Measurements from ENCODE around the gene DOCK7. TPM values are rescaled to one million over a fixed set of nuclear protein-coding genes. Genes with fewer than 3 reads are reported as not detected.
A peak's percentile ranks its signal among the peaks of the same experiment; 100 is the strongest.
"Not testable (repeated sequence)": the region's sequence is repeated elsewhere in the genome, so short reads cannot be mapped to it uniquely, and the experiment has no call there.

DOCK7 gene
- polyA plus RNA-seq, 3 donors from 2014 or later, result 0.55 to 1.6 (median 1.5) TPM

- Mint-ChIP-seq H3K27me3 (ENCODE audit: low read depth in 3 of 3) (peaks cover 0 to 5% (median 3%) of the 10 kb centered on the region in 3 donors), H3K27ac (no peak overlapping the region), H3K4me3 (peak overlapping the region in 4 of 5 donors; percentile 88 to 95 (median 92)), H3K36me3 (no peaks in the 10 kb centered on the region), H3K4me1 (peaks cover 14 to 21% of the 10 kb centered on the region in 2 donors), H3K9me3 (no peaks in the 10 kb centered on the region)
- DNase-seq, result no peak
These were observed 1.4 kb downstream of the DOCK7 start for GRCh38 chr1:62686822-62687221.

GRCh38 chr1:62685431-62685859 is 2.7 kb downstream of the DOCK7 start:
- Mint-ChIP-seq H3K36me3 (no peaks in the 10 kb centered on the region), H3K4me3 (peak overlapping the region in 1 of 5 donors; percentile 27)

GRCh38 chr1:62682531-62682930 is 5.7 kb downstream of the DOCK7 start:
- H3K4me1 Mint-ChIP-seq, result peaks cover 6% of the 10 kb centered on the region in 2 donors
- peaks cover 0 to 2% (median 0%) of the 10 kb centered on the region in 6 donors for H3K9me3 Mint-ChIP-seq
- no peak overlapping the region for H3K4me3 Mint-ChIP-seq
- H3K36me3 Mint-ChIP-seq, result no peaks in the 10 kb centered on the region
- peaks cover 1 to 5% (median 2%) of the 10 kb centered on the region in 3 donors for H3K27me3 Mint-ChIP-seq (ENCODE audit: low read depth in 3 of 3)
- H3K27ac Mint-ChIP-seq, result no peak overlapping the region
- no peak for DNase-seq

More at GRCh38 chr1:62685431-62685859, 2.7 kb downstream of the DOCK7 start:
- peaks cover 0 to 5% (median 3%) of the 10 kb centered on the region in 3 donors for H3K27me3 Mint-ChIP-seq (ENCODE audit: low read depth in 3 of 3)
- no peaks in the 10 kb centered on the region for H3K9me3 Mint-ChIP-seq
- no peak overlapping the region for H3K27ac Mint-ChIP-seq
- no peak for DNase-seq
- H3K4me1 Mint-ChIP-seq, result peaks cover 14 to 21% of the 10 kb centered on the region in 2 donors

GRCh38 chr1:62680992-62681391 is 7.2 kb downstream of the DOCK7 start:
- not testable (repeated sequence) for DNase-seq; H3K27ac Mint-ChIP-seq; H3K4me3 Mint-ChIP-seq; H3K9me3 Mint-ChIP-seq; H3K27me3 Mint-ChIP-seq (ENCODE audit: low read depth in 3 of 3); H3K36me3 Mint-ChIP-seq
- peaks cover 10 to 12% of the 10 kb centered on the region in 2 donors for H3K4me1 Mint-ChIP-seq

- H3K4me3 Mint-ChIP-seq; H3K36me3 Mint-ChIP-seq; H3K27me3 Mint-ChIP-seq (ENCODE audit: low read depth in 3 of 3); H3K9me3 Mint-ChIP-seq; DNase-seq; H3K27ac Mint-ChIP-seq: not testable (repeated sequence)
- H3K4me1 Mint-ChIP-seq, result peaks cover 10 to 12% of the 10 kb centered on the region in 2 donors
These were observed 10.4 kb downstream of the DOCK7 start for GRCh38 chr1:62677822-62678221.

GRCh38 chr1:62676611-62677356 is 11.4 kb downstream of the DOCK7 start:
- Mint-ChIP-seq H3K36me3 (no peaks in the 10 kb centered on the region), H3K9me3 (peaks cover 0 to 2% (median 0%) of the 10 kb centered on the region in 6 donors), H3K4me1 (peaks cover 10 to 12% of the 10 kb centered on the region in 2 donors), H3K27me3 (ENCODE audit: low read depth in 3 of 3) (peaks cover 0 to 4% (median 1%) of the 10 kb centered on the region in 3 donors), H3K4me3 (no peak overlapping the region), H3K27ac (no peak overlapping the region)
- DNase-seq, result no peak

GRCh38 chr1:62673629-62674028 is 14.6 kb downstream of the DOCK7 start:
- H3K4me3 Mint-ChIP-seq, result no peak overlapping the region
- H3K9me3 Mint-ChIP-seq, result no peaks in the 10 kb centered on the region
- H3K36me3 Mint-ChIP-seq, result no peaks in the 10 kb centered on the region
- DNase-seq, result no peak
- H3K27ac Mint-ChIP-seq, result no peak overlapping the region
- peaks cover 12 to 16% of the 10 kb centered on the region in 2 donors for H3K4me1 Mint-ChIP-seq
- H3K27me3 Mint-ChIP-seq (ENCODE audit: low read depth in 3 of 3), result peaks cover 0 to 4% (median 0%) of the 10 kb centered on the region in 3 donors

- H3K27me3 Mint-ChIP-seq (ENCODE audit: low read depth in 3 of 3), result peaks cover 0 to 3% (median 2%) of the 10 kb centered on the region in 3 donors
- no peaks in the 10 kb centered on the region for H3K9me3 Mint-ChIP-seq
- no peak overlapping the region for H3K4me3 Mint-ChIP-seq
- H3K27ac Mint-ChIP-seq, result no peak overlapping the region
- H3K36me3 Mint-ChIP-seq, result no peaks in the 10 kb centered on the region
- H3K4me1 Mint-ChIP-seq, result peaks cover 10 to 11% of the 10 kb centered on the region in 2 donors
- no peak for DNase-seq
These were observed 16.2 kb downstream of the DOCK7 start for GRCh38 chr1:62672029-62672428.

GRCh38 chr1:62654744-62655143 is 33.4 kb downstream of the DOCK7 start:
- H3K4me1 Mint-ChIP-seq, result no peaks in the 10 kb centered on the region
- no peak overlapping the region for H3K27ac Mint-ChIP-seq
- no peaks in the 10 kb centered on the region for H3K9me3 Mint-ChIP-seq
- H3K36me3 Mint-ChIP-seq, result no peaks in the 10 kb centered on the region
- H3K27me3 Mint-ChIP-seq (ENCODE audit: low read depth in 3 of 3), result peaks cover 0 to 2% (median 1%) of the 10 kb centered on the region in 3 donors
- H3K4me3 Mint-ChIP-seq, result no peak overlapping the region
- no peak for DNase-seq

- H3K4me3 Mint-ChIP-seq, result no peak overlapping the region
- no peaks in the 10 kb centered on the region for H3K4me1 Mint-ChIP-seq
- no peak overlapping the region for H3K27ac Mint-ChIP-seq
- no peak for DNase-seq
- peaks cover 0 to 1% (median 0%) of the 10 kb centered on the region in 3 donors for H3K27me3 Mint-ChIP-seq (ENCODE audit: low read depth in 3 of 3)
- peaks cover 0 to 4% (median 0%) of the 10 kb centered on the region in 3 donors for H3K36me3 Mint-ChIP-seq
- H3K9me3 Mint-ChIP-seq, result no peaks in the 10 kb centered on the region
These were observed 35.8 kb downstream of the DOCK7 start for GRCh38 chr1:62652387-62652786.

GRCh38 chr1:62643283-62643682 is 44.9 kb downstream of the DOCK7 start:
- H3K4me1 Mint-ChIP-seq, result no peaks in the 10 kb centered on the region
- H3K4me3 Mint-ChIP-seq, result no peak overlapping the region
- peaks cover 3 to 7% (median 5%) of the 10 kb centered on the region in 3 donors for H3K36me3 Mint-ChIP-seq
- H3K27me3 Mint-ChIP-seq (ENCODE audit: low read depth in 3 of 3), result no peaks in the 10 kb centered on the region
- H3K27ac Mint-ChIP-seq, result no peak overlapping the region
- no peaks in the 10 kb centered on the region for H3K9me3 Mint-ChIP-seq
- no peak for DNase-seq

- no peak overlapping the region for H3K4me3 Mint-ChIP-seq
- H3K27ac Mint-ChIP-seq, result no peak overlapping the region
- peaks cover 0 to 8% (median 6%) of the 10 kb centered on the region in 3 donors for H3K36me3 Mint-ChIP-seq
- peaks cover 0 to 2% (median 0%) of the 10 kb centered on the region in 6 donors for H3K9me3 Mint-ChIP-seq
- H3K4me1 Mint-ChIP-seq, result no peaks in the 10 kb centered on the region
- DNase-seq, result no peak
- no peaks in the 10 kb centered on the region for H3K27me3 Mint-ChIP-seq (ENCODE audit: low read depth in 3 of 3)
These were observed 50.6 kb downstream of the DOCK7 start for GRCh38 chr1:62637392-62638105.

- no peak overlapping the region for H3K27ac Mint-ChIP-seq
- no peak for DNase-seq
- peaks cover 8 to 19% (median 10%) of the 10 kb centered on the region in 3 donors for H3K36me3 Mint-ChIP-seq
- H3K27me3 Mint-ChIP-seq (ENCODE audit: low read depth in 3 of 3), result peaks cover 0 to 1% (median 0%) of the 10 kb centered on the region in 3 donors
- H3K9me3 Mint-ChIP-seq, result no peaks in the 10 kb centered on the region
- H3K4me3 Mint-ChIP-seq, result no peak overlapping the region
- no peaks in the 10 kb centered on the region for H3K4me1 Mint-ChIP-seq
These were observed 59.7 kb downstream of the DOCK7 start for GRCh38 chr1:62628506-62628905.

GRCh38 chr1:62625415-62625814 is 62.8 kb downstream of the DOCK7 start:
- Mint-ChIP-seq H3K27me3 (ENCODE audit: low read depth in 3 of 3) (peaks cover 0 to 1% (median 0%) of the 10 kb centered on the region in 3 donors), H3K4me1 (no peaks in the 10 kb centered on the region), H3K27ac (no peak overlapping the region), H3K4me3 (no peak overlapping the region), H3K36me3 (peaks cover 0 to 5% (median 4%) of the 10 kb centered on the region in 3 donors), H3K9me3 (no peaks in the 10 kb centered on the region)
- no peak for DNase-seq

All from immature natural killer cell (primary cell).